ENCODE results near the gene CFAP53. TPM values are rescaled to one million over a fixed set of nuclear protein-coding genes. Genes with fewer than 3 reads are reported as not detected.
A peak's percentile ranks its signal among the peaks of the same experiment; 100 is the strongest.
"Not testable (repeated sequence)": the region's sequence is repeated elsewhere in the genome, so short reads cannot be mapped to it uniquely, and the experiment has no call there.

CFAP53 gene
- total RNA-seq, 1 donor from 2014 or later: 0.69 TPM

GRCh38 chr18:50268022-50268747, 1.9 kb upstream of the CFAP53 start:
- H3K4me3 ChIP-seq (ENCODE audit: low read depth, low read length): peak overlapping the region; percentile 49
- no peak for DNase-seq (ENCODE audit: low read depth)
- TF ChIP-seq CTCF (conservative IDR thresholded peaks at IDR 0.05; ENCODE audit: low read depth, low read length): peak; percentile 64

GRCh38 chr18:50262977-50263376, 3.3 kb downstream of the CFAP53 start:
- no peak for TF ChIP-seq CTCF (conservative IDR thresholded peaks at IDR 0.05; ENCODE audit: low read depth, low read length)
- no peak for DNase-seq (ENCODE audit: low read depth)

GRCh38 chr18:50250935-50251334, 15.4 kb downstream of the CFAP53 start:
- DNase-seq (ENCODE audit: low read depth): no peak
- no peak for TF ChIP-seq CTCF (conservative IDR thresholded peaks at IDR 0.05; ENCODE audit: low read depth, low read length)
- no peak overlapping the region for H3K4me3 ChIP-seq (ENCODE audit: low read depth, low read length)

More at GRCh38 chr18:50262977-50263376, 3.3 kb downstream of the CFAP53 start:
- no peak overlapping the region for H3K4me3 ChIP-seq (ENCODE audit: low read depth, low read length)

- H3K4me3 ChIP-seq (ENCODE audit: low read depth, low read length): no peak overlapping the region
- no peak for DNase-seq (ENCODE audit: low read depth)
- no peak for TF ChIP-seq CTCF (conservative IDR thresholded peaks at IDR 0.05; ENCODE audit: low read depth, low read length)
These were observed 16.7 kb downstream of the CFAP53 start for GRCh38 chr18:50249576-50249975.

- no peak for TF ChIP-seq CTCF (conservative IDR thresholded peaks at IDR 0.05; ENCODE audit: low read depth, low read length)
- DNase-seq (ENCODE audit: low read depth): no peak
- no peak overlapping the region for H3K4me3 ChIP-seq (ENCODE audit: low read depth, low read length)
These were observed 18.7 kb downstream of the CFAP53 start for GRCh38 chr18:50247561-50247960.

GRCh38 chr18:50241768-50242167, 24.5 kb downstream of the CFAP53 start:
- DNase-seq (ENCODE audit: low read depth); H3K4me3 ChIP-seq (ENCODE audit: low read depth, low read length): not testable (repeated sequence)

GRCh38 chr18:50240080-50240563, 26.2 kb downstream of the CFAP53 start:
- DNase-seq (ENCODE audit: low read depth): peak; percentile 15
- H3K4me3 ChIP-seq (ENCODE audit: low read depth, low read length): no peak overlapping the region
- TF ChIP-seq CTCF (conservative IDR thresholded peaks at IDR 0.05; ENCODE audit: low read depth, low read length): no peak

Data from epithelial cell of proximal tubule (primary cell).